A673 (cell line): ENCODE data around the gene CAMK1. TPM values are rescaled to one million over a fixed set of nuclear protein-coding genes. Genes with fewer than 3 reads are reported as not detected.
A peak's percentile ranks its signal among the peaks of the same experiment; 100 is the strongest.

ENCODE experiments used
- BruUV-seq: library from RNA; stranded (reverse); fragments of 400-500 nt; replicated peaks from 2 replicates; lab custom pipeline; 2021; lab: Mats Ljungman, UMichigan
- CTCF ChIA-PET: fragments of 300-600 bp; sonication (Branson Sonifier 250); formaldehyde crosslinking; loops from one replicate; lab custom pipeline; 2022; ENCODE audit warnings: antibody characterized with exemption; lab: Charles Lee
- POLR2A ChIA-PET: fragments of 300-600 bp; sonication (Branson Sonifier 250); formaldehyde crosslinking; loops from one replicate; lab custom pipeline; 2022; ENCODE audit warnings: antibody characterized with exemption; ENCODE audit not compliant: low non-redundant PET; lab: Charles Lee
- DNase-seq: peaks from one replicate; pipeline ENCODE4 v3.0.0-alpha.2; 2015; ENCODE audit warnings: low spot score
- H3K27ac ChIP-seq: fragments of 200-600 bp; sonication (generic); 2 replicates; pipeline ENCODE4 v1.5.1; 2016; ENCODE audit warnings: mixed run types, low read depth, mild to moderate bottlenecking, mixed read lengths, antibody characterized with exemption, low read length; ENCODE audit not compliant: poor library complexity, severe bottlenecking
- H3K27me3 ChIP-seq: fragments of 200-600 bp; sonication (generic); replicated peaks from 2 replicates; pipeline ENCODE4 v1.6.1; 2017; ENCODE audit warnings: mixed run types, low read depth, mild to moderate bottlenecking, mixed read lengths, antibody characterized with exemption, low read length; ENCODE audit not compliant: insufficient read depth, poor library complexity
- H3K36me3 ChIP-seq: fragments of 200-600 bp; sonication (generic); 2 replicates; pipeline ENCODE4 v1.6.1; 2016; ENCODE audit warnings: mixed run types, mild to moderate bottlenecking, mixed read lengths, antibody characterized with exemption, low read length; ENCODE audit not compliant: insufficient read depth, poor library complexity, severe bottlenecking
- H3K4me1 ChIP-seq: fragments of 200-600 bp; sonication (generic); 2 replicates; pipeline ENCODE4 v1.6.1; 2017; ENCODE audit warnings: mixed run types, mild to moderate bottlenecking, mixed read lengths, antibody characterized with exemption, low read length; ENCODE audit not compliant: insufficient read depth, poor library complexity, severe bottlenecking
- H3K4me3 ChIP-seq: fragments of 200-600 bp; sonication (generic); 2 replicates; pipeline ENCODE4 v1.5.1; 2016; ENCODE audit warnings: low read depth, mixed run types, mild to moderate bottlenecking, mixed read lengths, low read length; ENCODE audit not compliant: poor library complexity, severe bottlenecking
- H3K9me3 ChIP-seq: fragments of 200-600 bp; sonication (generic); 2 replicates; pipeline ENCODE4 v1.6.1; 2016; ENCODE audit warnings: mixed run types, low read depth, mild to moderate bottlenecking, mixed read lengths, antibody characterized with exemption, low read length; ENCODE audit not compliant: poor library complexity, severe bottlenecking
- CTCF ChIP-seq: fragments of 300-800, 200-600 bp; sonication (generic); conservative IDR thresholded peaks from 2 replicates; pipeline ENCODE4 v1.5.1; 2017; ENCODE audit warnings: low read depth, mild to moderate bottlenecking, antibody characterized with exemption, low read length, moderate library complexity, mixed read lengths
- EZH2 ChIP-seq: fragments of 200-600 bp; sonication (generic); IDR thresholded peaks from 2 replicates; pipeline ENCODE4 v1.6.1; 2017; ENCODE audit warnings: borderline replicate concordance, low read depth, mild to moderate bottlenecking, mixed read lengths, antibody characterized with exemption, low read length; ENCODE audit not compliant: poor library complexity, severe bottlenecking
- intact Hi-C: fragments of 100-400 bp; cut with micrococcal nuclease; formaldehyde crosslinking; loops from one replicate; pipeline ENCODE4 v1.10.0; 2022; ENCODE audit not compliant: unreplicated experiment
- total RNA-seq: library from RNA; stranded (reverse); gene quantifications from 2 replicates; pipeline ENCODE4 v1.2.3, GENCODE V29; 2021

CAMK1 gene
- total RNA-seq, 1 experiment from 2014 or later, result 26.7 TPM

- H3K4me1 ChIP-seq, result peaks cover 17% of the 10 kb centered on the region
- peak overlapping the region; percentile 99 for H3K4me3 ChIP-seq
- TF ChIP-seq EZH2 (no peak), CTCF (no peak)
- TSS peak; percentile 75 for BruUV-seq
- POLR2A ChIA-PET, result interaction anchor here (0.7 kb wide), 1 partner anchor 39 kb away, joined by 3 read pairs; no protein-coding TSS in a partner anchor
- no peaks in the 10 kb centered on the region for H3K27me3 ChIP-seq
- H3K36me3 ChIP-seq, result peaks cover 19% of the 10 kb centered on the region
- DNase-seq, result no peak
- H3K9me3 ChIP-seq, result no peaks in the 10 kb centered on the region
- peak overlapping the region; percentile 99 for H3K27ac ChIP-seq
- CTCF ChIA-PET, result no interaction called here
- intact Hi-C loops, result loop anchor here (2.0 kb wide), 1 partner anchor 395 kb away; the partner anchor contains the start of gene SETD5
These were observed 22.1 kb upstream of the CAMK1 start for GRCh38 chr3:9791790-9792404.

- Histone ChIP-seq H3K4me1 (peaks cover 17% of the 10 kb centered on the region), H3K27me3 (no peaks in the 10 kb centered on the region), H3K27ac (no peak overlapping the region), H3K36me3 (peaks cover 24% of the 10 kb centered on the region), H3K4me3 (no peak overlapping the region), H3K9me3 (no peaks in the 10 kb centered on the region)
- ChIA-PET CTCF (no interaction called here), POLR2A (no interaction called here)
- intact Hi-C loops, result no loop called here
- DNase-seq, result no peak
- BruUV-seq, result no TSS peak
- TF ChIP-seq CTCF (no peak), EZH2 (no peak)
These were observed 21.4 kb upstream of the CAMK1 start for GRCh38 chr3:9791127-9791526.

GRCh38 chr3:9787714-9788113 is 18.0 kb upstream of the CAMK1 start:
- H3K36me3 ChIP-seq, result peaks cover 41% of the 10 kb centered on the region
- DNase-seq, result no peak

More at GRCh38 chr3:9787714-9788113, 18.0 kb upstream of the CAMK1 start:
- H3K4me1 ChIP-seq, result peaks cover 10% of the 10 kb centered on the region
- no peaks in the 10 kb centered on the region for H3K9me3 ChIP-seq
- H3K27me3 ChIP-seq, result no peaks in the 10 kb centered on the region
- BruUV-seq, result no TSS peak
- intact Hi-C loops, result no loop called here
- H3K27ac ChIP-seq, result no peak overlapping the region
- CTCF ChIA-PET, result no interaction called here
- no peak for TF ChIP-seq EZH2
- no peak for TF ChIP-seq CTCF
- no peak overlapping the region for H3K4me3 ChIP-seq
- POLR2A ChIA-PET, result no interaction called here
